ENCODE data around the gene ANKRD9. TPM values are rescaled to one million over a fixed set of nuclear protein-coding genes. Genes with fewer than 3 reads are reported as not detected.

ANKRD9 gene
- total and polyA plus RNA-seq, 9 of the 15 experiments (the other 6 are each of a cell fraction or from before 2014, with no cell fraction given): 0.04 to 32.9 (median 5.3) TPM

DNA sequence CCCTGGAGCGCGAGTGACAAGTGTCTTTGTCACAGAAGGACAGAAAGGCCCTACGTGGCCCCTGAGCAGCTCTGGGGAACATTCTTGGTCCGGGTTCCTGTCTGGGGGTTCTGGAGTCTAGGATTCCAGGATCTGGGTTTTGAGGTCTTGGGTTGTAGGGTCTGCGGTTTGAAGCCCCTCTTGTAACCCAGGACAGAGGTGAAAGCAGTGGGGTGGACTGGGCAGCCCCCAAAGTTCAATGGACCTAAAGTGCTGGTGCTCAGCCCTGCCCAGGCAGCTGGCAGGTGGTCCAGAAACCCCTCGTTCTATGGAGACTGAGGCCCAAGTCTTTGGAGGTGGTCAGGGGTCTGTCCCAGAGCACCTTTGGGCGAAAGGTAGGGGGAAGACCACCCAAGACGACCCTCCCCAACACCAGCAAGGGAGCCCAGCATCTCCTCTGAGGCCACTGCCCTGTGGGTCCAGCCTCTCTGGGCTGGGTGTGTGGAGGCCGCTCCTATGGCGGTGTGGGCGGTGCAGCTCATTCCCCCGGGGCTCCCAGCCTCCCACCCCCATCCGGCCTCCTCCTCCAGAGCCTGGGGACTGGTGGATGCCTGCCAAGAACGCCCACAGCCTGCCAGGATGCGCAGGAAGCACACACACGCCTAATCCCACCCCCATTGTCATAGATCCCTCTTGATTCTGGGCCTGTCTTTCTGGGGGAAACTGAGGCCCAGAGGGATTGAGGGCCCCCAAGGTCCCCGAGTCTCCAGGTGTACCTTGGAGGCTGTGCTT is 30.2 kb upstream of the ANKRD9 start:
- Histone ChIP-seq H3K27me3 (ENCODE audit: control insufficient read depth in 2 of 2, insufficient read depth in 2 of 2, low read length in 2 of 2) (no peaks in the 10 kb centered on the region), H3K36me3 (ENCODE audit: control insufficient read depth, insufficient read depth, low read length) (no peaks in the 10 kb centered on the region), H3K9ac (ENCODE audit: insufficient read depth in 1 of 2, low read depth in 2 of 2, low read length in 2 of 2) (peak overlapping the region; percentile 57 to 76), H3K79me2 (ENCODE audit: control insufficient read depth, insufficient read depth, low read length) (no peaks in the 10 kb centered on the region), H3K4me2 (ENCODE audit: insufficient read depth, low read length) (peak overlapping the region; percentile 37), H3K9me3 (replicated peaks; ENCODE audit: control insufficient read depth, insufficient read depth, low read depth, low read length) (no peaks in the 10 kb centered on the region), H3K27ac (ENCODE audit: extremely low read depth, low read depth, low read length) (peak overlapping the region; percentile 75), H3K4me3 (no peak overlapping the region), H3K4me1 (replicated peaks in 1 of 2; ENCODE audit: control insufficient read depth in 2 of 2, insufficient read depth in 2 of 2, low read length in 2 of 2) (peaks cover 22 to 58% of the 10 kb centered on the region in 2 experiments), H3K9me1 (ENCODE audit: control insufficient read depth, insufficient read depth, low read length) (no peaks in the 10 kb centered on the region), H2AFZ (ENCODE audit: low read depth, low read length) (peak overlapping the region; percentile 78), H4K20me1 (replicated peaks; ENCODE audit: control insufficient read depth, insufficient read depth, low read length) (no peaks in the 10 kb centered on the region)
- DNase-seq (ENCODE audit: extremely low read depth in 1 of 4, low spot score in 3 of 4) (peak; percentile 54 to 68 (median 64)), FAIRE-seq (no peak), ATAC-seq (peak; percentile 52)
- intact Hi-C loops (cut with micrococcal nuclease): no loop called here
- BruUV-seq (replicated peaks): no TSS peak
- 23% methylated on average over 7 of the region's 17 CpGs for WGBS (ENCODE audit: insufficient coverage, low coverage, missing lambda C conversion rate)
- ChIA-PET CTCF (ENCODE audit: low intra/inter-chr PET ratio) (no interaction called here), POLR2A (interaction anchor here (0.5 to 0.6 kb wide), 2 partner anchors 14 to 353 kb away, joined by 3 to 5 read pairs; no protein-coding TSS in a partner anchor)
- in situ Hi-C loops (cut with MboI): loop anchor here (5.0 kb wide), 1 partner anchor 48 kb away; no protein-coding TSS in a partner anchor
- TF ChIP-seq THRAP3 (IDR thresholded peaks at IDR 0.05; ENCODE audit: borderline replicate concordance): no peak
- no peak for TF ChIP-seq POLR2B (IDR thresholded peaks at IDR 0.05; ENCODE audit: low read depth, partially characterized antibody)
- TF ChIP-seq ETV1 (tag; conservative IDR thresholded peaks at IDR 0.05; ENCODE audit: low read depth): peak; percentile 33; the same call in 1 of the 2 replicates
- TF ChIP-seq SAFB2 (IDR thresholded peaks at IDR 0.05; ENCODE audit: borderline replicate concordance, low read depth, low read length, severe bottlenecking): no peak
- no peak for TF ChIP-seq POLR3A (IDR thresholded peaks at IDR 0.05; ENCODE audit: borderline replicate concordance, extremely low read depth, insufficient read depth, insufficient read length)
- TF ChIP-seq, protein P1, sequence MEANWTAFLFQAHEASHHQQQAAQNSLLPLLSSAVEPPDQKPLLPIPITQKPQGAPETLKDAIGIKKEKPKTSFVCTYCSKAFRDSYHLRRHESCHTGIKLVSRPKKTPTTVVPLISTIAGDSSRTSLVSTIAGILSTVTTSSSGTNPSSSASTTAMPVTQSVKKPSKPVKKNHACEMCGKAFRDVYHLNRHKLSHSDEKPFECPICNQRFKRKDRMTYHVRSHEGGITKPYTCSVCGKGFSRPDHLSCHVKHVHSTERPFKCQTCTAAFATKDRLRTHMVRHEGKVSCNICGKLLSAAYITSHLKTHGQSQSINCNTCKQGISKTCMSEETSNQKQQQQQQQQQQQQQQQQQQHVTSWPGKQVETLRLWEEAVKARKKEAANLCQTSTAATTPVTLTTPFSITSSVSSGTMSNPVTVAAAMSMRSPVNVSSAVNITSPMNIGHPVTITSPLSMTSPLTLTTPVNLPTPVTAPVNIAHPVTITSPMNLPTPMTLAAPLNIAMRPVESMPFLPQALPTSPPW (CRISPR knock-in tag; IDR thresholded peaks at IDR 0.05): peak; percentile 61
- no peak for TF ChIP-seq NR3C1 (CRISPR knock-in tag; IDR thresholded peaks at IDR 0.05)
- no peak for TF ChIP-seq MAFG (tag; conservative IDR thresholded peaks at IDR 0.05)
- no peak for TF ChIP-seq ZNF239 (CRISPR knock-in tag; IDR thresholded peaks at IDR 0.05)
- no peak for TF ChIP-seq ZNF717 (CRISPR knock-in tag; IDR thresholded peaks at IDR 0.05)
- no peak for TF ChIP-seq NFATC3 (IDR thresholded peaks at IDR 0.05)
- TF ChIP-seq ZBTB26 (CRISPR knock-in tag; IDR thresholded peaks at IDR 0.05): no peak
- no peak for TF ChIP-seq CREB5 (CRISPR knock-in tag; IDR thresholded peaks at IDR 0.05)
- TF ChIP-seq DIDO1 (tag; IDR thresholded peaks at IDR 0.05; ENCODE audit: low read depth): no peak
- TF ChIP-seq NFIC (IDR thresholded peaks at IDR 0.05): peak; percentile 82
- TF ChIP-seq ZC3H8 (IDR thresholded peaks at IDR 0.05): no peak
- TF ChIP-seq, protein P2, sequence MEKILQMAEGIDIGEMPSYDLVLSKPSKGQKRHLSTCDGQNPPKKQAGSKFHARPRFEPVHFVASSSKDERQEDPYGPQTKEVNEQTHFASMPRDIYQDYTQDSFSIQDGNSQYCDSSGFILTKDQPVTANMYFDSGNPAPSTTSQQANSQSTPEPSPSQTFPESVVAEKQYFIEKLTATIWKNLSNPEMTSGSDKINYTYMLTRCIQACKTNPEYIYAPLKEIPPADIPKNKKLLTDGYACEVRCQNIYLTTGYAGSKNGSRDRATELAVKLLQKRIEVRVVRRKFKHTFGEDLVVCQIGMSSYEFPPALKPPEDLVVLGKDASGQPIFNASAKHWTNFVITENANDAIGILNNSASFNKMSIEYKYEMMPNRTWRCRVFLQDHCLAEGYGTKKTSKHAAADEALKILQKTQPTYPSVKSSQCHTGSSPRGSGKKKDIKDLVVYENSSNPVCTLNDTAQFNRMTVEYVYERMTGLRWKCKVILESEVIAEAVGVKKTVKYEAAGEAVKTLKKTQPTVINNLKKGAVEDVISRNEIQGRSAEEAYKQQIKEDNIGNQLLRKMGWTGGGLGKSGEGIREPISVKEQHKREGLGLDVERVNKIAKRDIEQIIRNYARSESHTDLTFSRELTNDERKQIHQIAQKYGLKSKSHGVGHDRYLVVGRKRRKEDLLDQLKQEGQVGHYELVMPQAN (IDR thresholded peaks at IDR 0.05; ENCODE audit: borderline replicate concordance): no peak
